Measurements from ENCODE around the gene GZMH.

GZMH gene

GRCh38 chr14:24566318-24566717 is 43.2 kb downstream of the GZMH start:
- H3K4me3 ChIP-seq (ENCODE audit: control insufficient read depth in 1 of 7, extremely low read depth in 1 of 7, insufficient read depth in 4 of 7, low read depth in 2 of 7, low read length in 6 of 7), result no peak overlapping the region
- no peak overlapping the region for H3K27ac ChIP-seq (ENCODE audit: insufficient read depth in 1 of 2, low read depth in 1 of 2, low read length in 2 of 2, poor library complexity in 1 of 2, severe bottlenecking in 2 of 2)
- WGBS (ENCODE audit: insufficient coverage), result 100% methylated on average over 1 of the region's 2 CpGs
- no peaks in the 10 kb centered on the region for H3K27me3 ChIP-seq (replicated peaks in 2 of 5; ENCODE audit: control insufficient read depth in 4 of 5, insufficient read depth in 5 of 5, low read length in 4 of 5)
- H3K36me3 ChIP-seq (ENCODE audit: control insufficient read depth in 4 of 4, insufficient read depth in 4 of 4, low read length in 3 of 4), result no peaks in the 10 kb centered on the region
- no peaks in the 10 kb centered on the region for H3K4me1 ChIP-seq (ENCODE audit: control extremely low read depth in 1 of 4, control insufficient read depth in 4 of 4, insufficient read depth in 4 of 4, low read length in 3 of 4)
- ChIA-PET POLR2A (no interaction called here), CTCF (interaction anchor here (0.8 kb wide), 1 partner anchor 9 kb away, joined by 3 read pairs; no protein-coding TSS in a partner anchor)
- peaks cover 0 to 26% (median 3%) of the 10 kb centered on the region in 5 experiments for H3K9me3 ChIP-seq (ENCODE audit: control extremely low read depth in 1 of 5, control insufficient read depth in 4 of 5, insufficient read depth in 2 of 5, low read depth in 1 of 5, low read length in 4 of 5)
- DNase-seq, result no peak

GRCh38 chr14:24565766-24566165 is 43.7 kb downstream of the GZMH start:
- no peak overlapping the region for H3K27ac ChIP-seq (ENCODE audit: insufficient read depth in 1 of 2, low read depth in 1 of 2, low read length in 2 of 2, poor library complexity in 1 of 2, severe bottlenecking in 2 of 2)
- peaks cover 0 to 26% (median 3%) of the 10 kb centered on the region in 5 experiments for H3K9me3 ChIP-seq (ENCODE audit: control extremely low read depth in 1 of 5, control insufficient read depth in 4 of 5, insufficient read depth in 2 of 5, low read depth in 1 of 5, low read length in 4 of 5)
- POLR2A ChIA-PET, result no interaction called here
- H3K27me3 ChIP-seq (replicated peaks in 2 of 5; ENCODE audit: control insufficient read depth in 4 of 5, insufficient read depth in 5 of 5, low read length in 4 of 5), result no peaks in the 10 kb centered on the region
- H3K4me3 ChIP-seq (ENCODE audit: control insufficient read depth in 1 of 7, extremely low read depth in 1 of 7, insufficient read depth in 4 of 7, low read depth in 2 of 7, low read length in 6 of 7), result no peak overlapping the region
- CTCF ChIA-PET, result interaction anchor here (0.8 kb wide), 1 partner anchor 10 kb away, joined by 3 read pairs; no protein-coding TSS in a partner anchor
- peak in 1 of 3 donors; percentile 10 for DNase-seq
- H3K4me1 ChIP-seq (ENCODE audit: control extremely low read depth in 1 of 4, control insufficient read depth in 4 of 4, insufficient read depth in 4 of 4, low read length in 3 of 4), result no peaks in the 10 kb centered on the region
- no peaks in the 10 kb centered on the region for H3K36me3 ChIP-seq (ENCODE audit: control insufficient read depth in 4 of 4, insufficient read depth in 4 of 4, low read length in 3 of 4)
- WGBS (ENCODE audit: insufficient coverage), result 100% methylated on average over 1 of the region's 2 CpGs

- WGBS (ENCODE audit: insufficient coverage), result no CpG with 5 or more reads among the region's 3 CpGs
- Histone ChIP-seq H3K36me3 (ENCODE audit: control insufficient read depth in 4 of 4, insufficient read depth in 4 of 4, low read length in 3 of 4) (no peaks in the 10 kb centered on the region), H3K4me3 (ENCODE audit: control insufficient read depth in 1 of 7, extremely low read depth in 1 of 7, insufficient read depth in 4 of 7, low read depth in 2 of 7, low read length in 6 of 7) (no peak overlapping the region), H3K27ac (ENCODE audit: insufficient read depth in 1 of 2, low read depth in 1 of 2, low read length in 2 of 2, poor library complexity in 1 of 2, severe bottlenecking in 2 of 2) (no peak overlapping the region), H3K27me3 (replicated peaks in 2 of 5; ENCODE audit: control insufficient read depth in 4 of 5, insufficient read depth in 5 of 5, low read length in 4 of 5) (no peaks in the 10 kb centered on the region), H3K4me1 (ENCODE audit: control extremely low read depth in 1 of 4, control insufficient read depth in 4 of 4, insufficient read depth in 4 of 4, low read length in 3 of 4) (no peaks in the 10 kb centered on the region), H3K9me3 (ENCODE audit: control extremely low read depth in 1 of 5, control insufficient read depth in 4 of 5, insufficient read depth in 2 of 5, low read depth in 1 of 5, low read length in 4 of 5) (peaks cover 0 to 26% (median 3%) of the 10 kb centered on the region in 5 experiments)
- DNase-seq, result no peak
- POLR2A ChIA-PET, result no interaction called here
- CTCF ChIA-PET, result interaction anchor here (1.0 kb wide), 1 partner anchor 9 kb away, joined by 3 read pairs; no protein-coding TSS in a partner anchor
These were observed 46.0 kb downstream of the GZMH start for GRCh38 chr14:24563505-24563904.

GRCh38 chr14:24556756-24557155 is 52.7 kb downstream of the GZMH start:
- ChIA-PET POLR2A (no interaction called here), CTCF (no interaction called here)
- 73% methylated on average over 3 of the region's 4 CpGs for WGBS (ENCODE audit: insufficient coverage)
- H3K4me3 ChIP-seq (ENCODE audit: control insufficient read depth in 1 of 7, extremely low read depth in 1 of 7, insufficient read depth in 4 of 7, low read depth in 2 of 7, low read length in 6 of 7), result no peak overlapping the region
- no peaks in the 10 kb centered on the region for H3K9me3 ChIP-seq (ENCODE audit: control extremely low read depth in 1 of 5, control insufficient read depth in 4 of 5, insufficient read depth in 2 of 5, low read depth in 1 of 5, low read length in 4 of 5)
- H3K27ac ChIP-seq (ENCODE audit: insufficient read depth in 1 of 2, low read depth in 1 of 2, low read length in 2 of 2, poor library complexity in 1 of 2, severe bottlenecking in 2 of 2), result no peak overlapping the region
- no peaks in the 10 kb centered on the region for H3K27me3 ChIP-seq (replicated peaks in 2 of 5; ENCODE audit: control insufficient read depth in 4 of 5, insufficient read depth in 5 of 5, low read length in 4 of 5)
- peak in 1 of 3 donors; percentile 24 for DNase-seq
- H3K36me3 ChIP-seq (ENCODE audit: control insufficient read depth in 4 of 4, insufficient read depth in 4 of 4, low read length in 3 of 4), result no peaks in the 10 kb centered on the region
- H3K4me1 ChIP-seq (ENCODE audit: control extremely low read depth in 1 of 4, control insufficient read depth in 4 of 4, insufficient read depth in 4 of 4, low read length in 3 of 4), result no peaks in the 10 kb centered on the region

Data from common myeloid progenitor, CD34-positive (primary cell).